HG03060 (cell line): ENCODE data around the gene CPSF4L.
"Not testable (repeated sequence)": the region's sequence is repeated elsewhere in the genome, so short reads cannot be mapped to it uniquely, and the experiment has no call there.

Experiments used
- ATAC-seq: cut with Tn5 transposase; IDR thresholded peaks from one replicate; pipeline ENCODE4 v1.9.1; 2021; ENCODE audit warnings: low read depth, moderate number of reproducible peaks; ENCODE audit not compliant: unreplicated experiment

CPSF4L gene, protein sequence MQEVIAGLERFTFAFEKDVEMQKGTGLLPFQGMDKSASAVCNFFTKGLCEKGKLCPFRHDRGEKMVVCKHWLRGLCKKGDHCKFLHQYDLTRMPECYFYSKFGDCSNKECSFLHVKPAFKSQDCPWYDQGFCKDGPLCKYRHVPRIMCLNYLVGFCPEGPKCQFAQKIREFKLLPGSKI

DNA sequence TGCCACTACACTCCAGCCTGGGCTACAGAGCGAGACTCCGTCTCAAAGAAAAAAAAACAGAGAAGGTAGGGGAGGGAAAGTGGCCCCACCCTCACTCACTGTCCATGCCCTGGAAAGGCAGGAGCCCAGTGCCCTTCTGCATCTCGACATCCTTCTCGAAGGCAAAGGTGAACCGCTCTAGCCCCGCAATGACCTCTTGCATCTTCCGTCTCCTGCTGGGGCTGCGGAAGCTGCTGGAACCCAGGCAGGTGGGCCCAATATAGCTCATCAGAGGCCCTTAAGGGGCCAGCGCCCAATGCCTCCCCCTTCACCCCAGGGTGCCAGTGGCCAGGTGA, at the start of gene CPSF4L:
TSS of gene CPSF4L (minus strand) at position 264 of the 335 bp plus-strand sequence. CDS start at position 202, 62 bp downstream.
- no peak for ATAC-seq

DNA sequence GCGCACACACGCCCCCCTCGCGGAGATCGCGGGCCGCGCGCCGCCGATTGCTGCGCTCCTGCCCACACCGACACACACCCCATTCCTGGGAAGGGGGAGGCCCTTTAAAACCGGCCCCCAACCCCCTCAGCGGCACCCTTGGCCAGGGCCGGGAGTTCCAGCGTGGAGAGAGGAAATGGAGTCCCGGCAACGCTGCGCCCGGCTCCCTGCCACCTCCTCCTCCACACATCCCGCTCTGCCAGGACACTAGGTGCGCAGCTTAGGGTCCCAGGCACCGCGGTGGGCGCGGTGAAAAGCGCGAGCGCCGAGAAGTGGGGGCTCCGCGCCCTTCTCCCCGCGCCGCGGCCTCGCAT, 49.7 kb upstream of the CPSF4L start:
- ATAC-seq = no peak

DNA sequence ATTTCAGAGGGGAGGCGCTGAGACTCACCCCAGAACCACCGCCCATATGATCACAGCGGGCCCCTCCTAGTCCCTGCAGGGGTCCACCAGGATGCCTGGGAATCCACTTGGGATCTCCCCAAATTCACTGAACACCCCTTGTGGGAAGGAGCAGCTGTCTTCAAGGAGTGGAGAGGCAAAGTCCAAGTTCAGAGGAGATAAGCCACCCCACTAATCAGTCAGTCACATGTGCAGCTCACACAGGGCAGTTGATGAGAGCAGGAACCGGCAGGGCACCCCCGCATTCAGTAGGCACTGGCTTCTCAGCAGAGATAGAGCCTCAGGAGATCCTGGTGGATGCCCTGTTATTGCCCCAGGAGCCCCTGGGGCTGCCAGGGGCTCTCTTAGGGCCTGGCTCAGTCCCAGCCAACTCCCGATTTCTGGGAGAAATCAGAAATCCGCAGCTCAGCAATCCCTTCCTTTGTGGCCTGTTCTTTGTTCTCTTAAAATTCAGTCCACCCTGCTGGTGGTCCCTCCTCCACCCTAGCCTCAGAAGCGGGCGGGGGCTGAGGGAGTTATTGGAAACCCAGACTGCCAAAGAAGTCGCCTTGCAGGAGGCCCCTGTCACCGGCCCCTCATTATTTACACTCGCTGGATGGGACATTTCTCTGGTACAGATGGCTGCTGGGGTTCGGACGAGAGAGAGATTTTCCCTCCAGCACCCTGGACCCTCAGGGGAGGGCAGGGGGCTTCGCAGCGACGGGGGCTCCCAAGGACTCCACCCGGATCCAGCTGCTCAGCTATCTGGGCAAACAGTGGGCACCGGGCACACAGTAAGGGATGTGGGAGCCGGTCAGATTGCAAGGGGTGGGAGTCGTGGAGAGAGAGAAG, 48.3 kb upstream of the CPSF4L start:
- ATAC-seq = no peak

DNA sequence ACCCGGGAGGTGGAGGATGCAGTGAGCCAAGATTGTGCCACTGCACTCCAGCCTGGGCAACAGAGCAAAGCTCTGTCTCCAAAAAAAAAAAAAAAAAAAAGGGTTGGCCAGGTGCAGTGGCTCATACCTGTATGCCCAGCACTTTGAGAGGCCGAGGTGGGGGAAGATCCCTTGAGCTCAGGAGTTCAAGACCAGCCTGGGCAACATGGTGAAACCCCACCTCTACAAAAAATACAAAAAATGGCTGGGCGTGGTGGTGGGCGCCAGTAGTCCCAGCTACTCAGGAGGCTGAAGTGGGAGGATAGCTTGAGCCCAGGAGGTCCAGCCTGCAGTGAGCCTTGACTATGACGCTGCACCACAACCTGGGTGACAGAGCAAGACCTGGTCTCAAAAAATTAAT, 47.3 kb upstream of the CPSF4L start:
- ATAC-seq = not testable (repeated sequence)

DNA sequence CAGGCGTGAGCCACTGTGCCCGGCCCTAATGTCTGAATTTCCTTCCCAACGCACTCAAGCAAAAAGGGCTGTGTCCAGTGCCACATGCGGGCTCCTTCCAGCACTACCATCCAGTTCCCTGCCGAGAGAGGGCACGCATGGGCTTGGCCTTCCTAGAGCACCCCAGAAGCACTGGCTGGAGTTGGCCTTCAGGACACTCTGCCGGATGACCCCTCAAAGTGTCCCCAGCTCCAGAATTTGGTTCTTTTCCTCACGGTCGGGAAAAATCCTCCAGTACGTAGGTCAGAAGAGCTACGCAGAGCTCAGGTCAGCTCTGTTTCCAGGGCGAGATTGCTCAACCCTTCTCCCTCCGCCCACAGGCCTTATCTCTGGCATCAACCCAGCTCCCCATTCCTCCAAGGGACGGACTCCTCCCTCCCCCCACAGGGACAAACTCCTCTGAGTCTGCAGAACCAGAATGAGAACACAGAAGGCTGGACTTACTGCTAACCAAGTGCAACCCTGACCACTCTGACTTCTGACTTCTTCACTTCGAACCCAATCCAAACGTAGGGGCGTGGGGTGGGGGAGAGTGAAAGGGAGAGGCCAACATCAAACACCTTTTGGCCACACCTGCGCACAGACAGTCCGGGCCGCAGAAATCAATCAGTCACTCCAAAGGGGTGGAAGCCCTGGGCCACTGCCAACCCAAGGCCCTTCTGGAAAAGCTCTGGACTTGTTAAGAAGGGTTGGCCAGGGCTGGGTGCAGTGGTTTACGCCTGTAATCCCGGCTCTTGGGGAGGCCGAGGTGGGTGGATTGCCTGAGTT, 46.5 kb upstream of the CPSF4L start:
- ATAC-seq = no peak

DNA sequence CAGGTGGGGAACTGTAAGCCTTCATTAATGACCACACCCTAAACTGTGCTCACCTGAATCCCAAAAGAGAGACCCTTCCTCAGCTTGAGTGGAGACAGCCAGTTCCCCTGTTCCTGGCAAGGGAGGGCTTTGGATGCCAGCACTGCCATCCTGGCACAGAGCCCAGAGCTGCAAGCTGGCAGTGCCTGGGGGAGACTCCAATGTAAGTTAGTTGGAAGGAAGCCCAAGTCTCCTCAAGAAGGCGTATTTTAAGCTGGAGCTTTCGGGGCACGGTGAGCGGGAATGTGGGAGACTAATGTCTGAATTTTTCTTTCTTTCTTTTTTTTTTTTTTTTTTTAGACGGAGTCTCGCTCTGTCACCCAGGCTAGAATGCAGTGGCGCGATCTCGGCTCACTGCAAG, 45.5 kb upstream of the CPSF4L start:
- no peak for ATAC-seq

DNA sequence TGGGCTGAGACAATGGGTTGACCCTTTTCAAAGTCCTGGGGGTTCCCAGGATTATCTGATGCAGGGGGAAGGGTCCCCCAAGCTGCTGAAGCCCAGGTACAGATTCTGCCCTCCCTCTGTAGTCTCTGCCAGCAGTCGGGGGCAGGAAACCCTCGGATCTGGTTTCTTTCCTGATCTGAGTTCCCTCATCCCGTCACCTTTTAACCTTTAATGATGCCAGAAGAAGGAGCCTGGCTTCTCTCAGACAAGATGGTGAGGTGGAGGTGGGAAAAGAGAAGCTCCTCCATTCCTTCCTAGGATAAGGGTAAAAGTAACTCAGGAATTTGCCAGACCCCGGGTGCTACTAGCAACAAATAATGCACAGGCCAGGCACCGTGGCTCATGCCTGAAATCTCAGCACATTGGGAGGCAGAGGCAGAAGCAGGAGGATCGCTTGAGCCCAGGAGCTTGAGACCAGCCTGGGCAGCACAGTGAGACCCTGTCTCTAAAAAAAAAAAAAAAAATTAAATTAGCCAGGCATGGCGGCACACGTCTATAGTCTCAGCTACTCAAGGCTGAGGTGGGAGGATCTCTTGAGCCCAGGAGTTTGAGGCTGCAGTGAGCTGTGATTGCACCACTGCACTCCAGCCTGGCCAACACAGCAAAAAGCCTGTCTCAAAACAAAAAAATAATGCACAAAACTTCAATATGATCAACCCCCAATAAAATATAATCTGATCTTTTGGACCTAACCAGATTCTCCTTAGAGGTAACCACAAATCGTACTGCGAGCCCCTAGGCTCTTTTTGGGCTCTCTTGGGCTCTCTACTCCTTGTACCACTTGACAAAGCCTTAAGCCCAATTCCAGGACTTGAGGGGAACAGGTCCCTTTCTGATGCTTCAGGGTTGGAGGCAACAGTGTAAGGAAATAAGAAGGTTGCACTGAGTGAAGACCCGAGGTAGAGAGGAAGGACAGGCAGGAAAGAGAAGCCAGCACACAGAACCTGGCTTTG, 44.5 kb upstream of the CPSF4L start:
- ATAC-seq = no peak

DNA sequence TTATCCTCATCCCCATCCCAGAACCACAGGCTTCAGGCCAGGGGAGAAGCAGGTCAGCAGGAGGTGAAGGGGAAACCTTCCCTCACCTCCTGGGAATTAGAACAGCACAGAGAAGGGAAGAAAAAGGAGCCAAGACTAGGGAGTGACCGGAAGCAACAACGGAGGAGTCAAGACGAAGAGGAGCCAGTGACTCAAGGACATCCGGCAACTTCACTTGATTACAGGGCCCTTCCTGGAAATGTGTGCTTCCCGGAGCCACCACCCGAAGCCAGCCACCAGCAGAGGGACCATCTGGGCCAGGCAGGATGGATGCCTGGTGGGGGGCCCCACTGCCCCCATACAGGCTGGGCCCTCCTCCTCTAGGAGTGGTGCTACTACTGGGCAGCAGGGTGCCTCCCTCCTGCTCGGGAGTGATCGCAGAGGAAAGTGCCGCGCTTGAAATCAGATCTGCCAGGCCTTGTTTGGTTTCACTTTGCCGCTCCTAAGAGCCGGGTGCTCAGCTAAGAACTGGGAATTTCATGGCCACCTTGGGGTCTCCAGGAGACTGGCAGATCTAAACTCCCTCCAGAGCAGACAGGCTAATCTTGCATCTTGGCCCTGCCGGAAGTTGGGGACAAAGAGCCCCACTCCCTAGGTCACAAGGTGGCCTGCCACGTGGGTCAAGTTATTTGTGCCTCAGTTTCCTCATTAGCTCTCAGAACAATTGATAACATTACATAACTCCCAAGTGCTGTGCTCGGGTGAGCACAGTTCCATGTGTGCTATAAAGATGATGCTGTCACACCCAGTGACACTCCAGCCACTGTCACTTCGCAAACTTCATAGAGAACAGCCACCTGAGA, 43.5 kb upstream of the CPSF4L start:
- no peak for ATAC-seq

DNA sequence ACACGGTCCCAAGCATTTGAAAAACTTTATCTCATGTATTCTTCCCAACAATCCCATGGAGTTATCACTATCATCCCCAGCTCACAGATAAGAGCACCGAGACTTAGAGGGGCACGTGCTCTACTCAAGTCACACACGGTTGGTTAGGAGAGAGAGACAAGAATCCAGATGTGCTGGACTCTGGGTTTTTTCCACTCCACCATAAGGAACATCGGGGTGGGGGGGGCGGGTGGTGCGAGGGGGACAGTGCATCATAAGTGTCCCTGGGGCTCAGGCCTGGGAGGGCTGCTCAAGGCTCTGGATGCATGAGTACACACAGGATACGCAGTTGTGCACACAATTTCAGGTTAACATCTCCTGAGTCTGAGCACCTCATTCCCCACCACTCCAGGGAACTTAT, 42.8 kb upstream of the CPSF4L start:
- ATAC-seq = no peak

DNA sequence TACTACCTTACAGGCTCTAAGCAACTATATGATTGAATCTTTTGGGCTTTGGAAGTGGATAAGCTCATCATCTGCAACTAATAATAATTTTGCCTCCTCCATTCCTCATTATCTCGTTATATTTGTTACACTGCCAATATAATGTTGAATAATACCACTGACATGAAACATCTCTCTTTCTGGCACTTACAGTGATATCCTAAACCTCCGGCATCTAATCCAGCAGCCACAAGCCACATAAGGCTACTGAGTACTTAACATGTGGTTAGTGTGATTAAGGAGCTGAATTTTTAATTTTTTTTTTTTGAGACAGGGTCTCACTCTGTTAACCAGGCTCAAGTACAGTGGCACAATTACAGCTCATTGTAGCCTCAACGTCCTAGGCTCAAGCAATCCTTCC, 40.5 kb upstream of the CPSF4L start:
- no peak for ATAC-seq

DNA sequence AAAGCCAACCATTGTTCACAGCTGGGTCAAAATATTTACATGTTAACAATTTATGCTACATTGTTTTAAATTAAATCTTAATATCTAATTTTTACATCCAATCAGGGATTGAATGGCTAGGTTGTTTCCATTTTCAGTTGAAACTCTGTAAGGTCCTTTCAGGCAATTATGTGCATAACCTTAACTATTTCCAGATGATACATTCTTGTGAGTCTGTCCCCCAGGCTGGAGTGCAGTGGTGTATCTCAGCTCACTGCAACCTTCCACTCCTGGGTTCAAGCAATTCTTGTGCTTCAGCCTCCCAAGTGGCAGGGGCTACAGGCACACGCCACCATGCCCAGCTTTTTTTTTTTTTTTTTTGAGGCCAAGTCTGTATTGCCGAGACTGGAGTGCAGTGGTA, 39.7 kb upstream of the CPSF4L start:
- no peak for ATAC-seq

DNA sequence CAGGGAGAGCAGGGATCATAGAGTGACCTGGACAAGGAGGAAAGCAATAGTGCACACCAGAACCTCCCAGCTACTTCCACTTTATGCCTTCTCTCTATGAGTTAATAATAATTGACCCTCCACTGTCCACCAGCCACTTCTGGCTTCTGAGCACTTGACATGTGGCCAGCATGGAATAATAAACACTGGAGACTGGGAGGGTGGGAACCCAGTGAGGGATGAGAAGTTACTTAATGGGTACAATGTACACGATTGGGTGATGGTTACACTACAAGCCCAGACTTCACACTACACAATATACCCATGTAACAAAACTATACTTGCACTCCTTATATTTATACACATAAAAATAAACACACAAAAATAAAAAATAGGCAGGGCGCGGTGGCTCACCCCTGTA, 38.7 kb upstream of the CPSF4L start:
- no peak for ATAC-seq

DNA sequence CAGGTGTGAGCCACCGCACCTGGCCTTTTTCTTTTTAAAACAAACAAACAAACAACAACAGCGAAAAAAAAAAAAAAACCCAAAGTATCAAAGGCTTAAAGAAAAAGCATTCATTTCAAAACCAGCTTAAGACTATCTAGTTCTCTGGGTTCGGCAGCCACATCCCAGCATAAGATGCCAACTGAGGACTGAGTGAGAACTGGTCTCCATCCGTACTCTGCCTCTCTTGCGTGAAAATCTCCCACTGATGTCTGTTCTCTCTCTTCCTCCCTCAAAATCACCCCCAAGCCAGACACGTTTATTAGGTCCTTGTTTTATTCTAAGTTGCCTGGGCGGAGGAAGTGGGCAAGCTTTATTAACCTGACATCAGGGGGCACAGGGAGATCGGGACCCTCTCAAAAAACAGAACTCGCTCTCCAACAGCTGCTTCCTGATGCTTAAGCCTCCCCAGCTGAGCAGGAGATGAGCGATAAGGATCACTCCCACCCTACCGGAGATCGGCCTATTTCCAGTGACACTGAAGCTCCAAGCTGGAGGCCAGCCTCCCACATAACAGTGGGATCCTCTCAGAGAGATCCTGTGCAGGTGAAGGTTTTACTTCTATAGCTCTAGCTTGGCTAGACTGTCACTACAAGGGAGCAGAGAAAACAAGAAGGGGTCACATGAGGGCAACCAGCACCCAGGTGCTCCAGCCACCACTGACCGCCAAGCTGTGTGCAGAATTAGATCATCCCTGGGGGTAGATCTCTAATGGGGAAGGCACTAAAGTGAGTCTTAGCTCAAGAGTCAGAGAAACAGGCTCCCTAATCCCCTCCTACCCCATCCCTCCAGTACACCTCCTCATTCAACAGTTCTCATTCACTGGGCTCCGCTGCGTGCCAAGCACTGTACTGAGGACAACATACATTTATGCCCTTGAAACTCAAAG, 36.5 kb upstream of the CPSF4L start:
- no peak for ATAC-seq

DNA sequence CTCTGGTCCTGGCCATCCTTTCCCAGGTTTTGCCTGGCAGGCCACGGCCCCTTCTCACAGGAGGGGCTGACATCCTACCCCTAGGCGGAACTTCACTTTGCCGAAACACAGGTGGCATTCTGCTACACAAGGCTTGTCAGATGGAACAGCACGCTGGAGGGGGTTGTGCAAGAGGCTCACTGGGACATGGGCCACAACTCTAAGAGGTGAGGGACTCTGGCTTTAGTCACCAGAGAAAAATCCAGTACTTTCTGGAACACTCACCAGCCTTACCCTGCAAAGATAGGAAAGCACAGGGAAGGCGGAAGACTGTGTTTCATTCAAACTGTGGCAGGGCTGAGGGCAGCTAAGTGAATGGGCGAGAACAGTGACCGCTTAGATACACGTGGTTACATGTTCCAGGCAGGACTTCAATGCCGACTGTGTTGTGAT, 31.8 kb upstream of the CPSF4L start:
- ATAC-seq = no peak

DNA sequence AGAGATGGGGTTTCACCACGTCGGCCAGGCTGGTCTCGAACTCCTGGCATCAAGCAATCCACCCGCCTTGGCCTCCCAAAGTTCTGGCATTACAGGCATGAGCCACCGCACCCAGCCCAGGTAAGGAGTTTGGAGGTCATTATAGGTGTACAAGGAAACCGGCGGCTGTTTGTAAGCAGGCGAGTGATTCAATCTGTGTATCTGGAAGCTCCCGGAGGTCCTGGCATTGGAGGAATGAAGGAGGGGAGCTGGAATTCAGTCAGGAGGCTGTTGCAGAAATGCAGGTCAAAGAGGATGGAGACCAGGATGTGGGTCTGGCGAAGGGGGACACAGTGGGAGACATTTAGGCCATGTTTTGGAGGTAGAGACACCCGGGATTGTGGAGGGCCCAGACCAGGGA, 31.4 kb upstream of the CPSF4L start:
- ATAC-seq = no peak

DNA sequence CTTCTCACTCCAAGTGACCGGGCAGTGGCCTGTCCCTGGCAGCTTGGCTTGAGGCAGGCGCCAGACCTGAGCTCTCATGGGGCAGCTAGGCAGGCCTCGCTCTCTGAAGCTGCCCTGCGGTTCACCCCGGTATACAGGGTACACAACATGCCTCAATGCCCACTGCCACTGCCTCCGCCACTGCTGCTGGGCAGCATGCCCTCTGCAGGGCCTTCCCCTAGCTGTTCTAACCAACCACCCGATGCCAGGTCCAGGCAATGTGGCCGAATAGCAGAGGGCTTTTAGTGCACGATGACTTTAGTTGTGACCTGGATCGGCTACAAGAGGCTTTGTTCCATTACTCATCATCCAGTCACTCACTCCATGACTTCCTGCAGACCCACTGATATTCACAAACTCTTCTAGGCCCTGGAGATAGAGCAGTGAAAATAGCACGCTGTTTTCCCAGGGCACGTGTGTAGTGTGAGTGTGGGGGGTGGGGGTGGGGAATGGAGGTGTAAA, 30.4 kb upstream of the CPSF4L start:
- no peak for ATAC-seq

DNA sequence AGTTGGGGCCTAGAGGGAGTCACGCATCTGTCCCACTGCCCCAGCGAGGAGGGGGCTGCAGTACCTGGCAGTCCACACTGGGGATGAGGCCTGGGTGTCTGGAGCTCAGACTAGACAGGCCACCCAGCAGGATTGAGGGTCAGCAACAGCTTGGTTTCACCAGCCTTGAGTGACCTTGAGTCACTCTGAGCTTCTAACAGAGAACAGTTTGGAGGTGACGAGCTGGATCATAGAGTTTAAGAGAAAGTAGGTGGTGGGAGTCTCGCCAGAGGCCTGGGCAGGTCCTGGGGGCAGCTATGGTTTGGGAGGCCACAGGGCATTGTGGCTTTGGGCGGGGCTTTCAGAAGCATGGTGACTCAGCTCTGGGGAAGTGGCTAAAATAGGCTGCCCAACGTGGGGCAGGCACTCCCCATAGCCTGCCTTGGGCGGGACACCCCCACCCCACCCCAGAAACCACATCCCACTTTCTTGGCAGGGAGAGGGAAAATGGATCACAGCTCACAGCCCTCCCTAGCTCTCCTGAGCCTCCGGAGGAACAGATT, 29.7 kb upstream of the CPSF4L start:
- peak; percentile 73 for ATAC-seq
